ENCODE measurements around the gene PLPP4. TPM values are rescaled to one million over a fixed set of nuclear protein-coding genes. Genes with fewer than 3 reads are reported as not detected.

Gene PLPP4
- polyA plus RNA-seq, 12 donors: 0.38 to 5.7 (median 1.5) TPM; not detected in 7

- DNase-seq: no peak
These were observed 843 bp upstream of the PLPP4 start for GRCh38 chr10:120456143-120456625.

DNA sequence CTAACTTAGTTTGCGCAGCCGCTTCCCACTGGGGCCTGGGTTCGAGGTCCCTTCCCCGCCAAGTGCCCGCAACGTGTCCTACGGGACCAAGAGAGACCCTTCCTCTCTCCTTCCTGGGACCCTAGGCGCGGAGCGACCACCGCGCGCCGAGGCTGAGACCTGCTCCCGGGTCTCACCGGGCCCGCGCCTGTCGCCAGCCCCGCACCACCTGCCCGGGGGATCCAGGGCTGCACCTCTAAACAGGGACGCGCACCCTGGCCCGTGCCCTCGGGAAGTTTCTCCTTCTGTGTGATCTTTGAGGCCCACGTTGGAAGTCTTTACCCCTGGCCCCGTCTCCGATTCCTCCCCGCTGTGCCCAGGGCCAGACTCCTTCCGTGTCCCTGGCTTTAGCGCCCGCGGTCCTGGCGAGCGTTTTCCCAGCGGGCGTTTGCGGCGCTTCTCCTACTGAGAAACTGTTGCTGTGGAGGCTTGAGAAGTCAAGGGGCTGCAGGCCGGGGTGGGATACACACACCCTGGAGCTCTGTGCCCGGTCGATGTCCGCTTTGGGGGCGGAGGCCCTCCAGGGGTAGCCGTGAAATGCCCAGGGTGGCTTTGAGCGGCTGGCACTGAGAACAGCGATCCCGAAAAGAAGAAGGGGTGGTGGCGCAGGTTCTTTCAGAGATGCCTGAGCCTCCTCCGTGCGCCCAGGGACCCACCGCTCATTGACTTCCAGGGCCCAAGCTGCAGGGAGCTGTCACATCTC lies 575 bp downstream of the PLPP4 start:
- DNase-seq: no peak

DNA sequence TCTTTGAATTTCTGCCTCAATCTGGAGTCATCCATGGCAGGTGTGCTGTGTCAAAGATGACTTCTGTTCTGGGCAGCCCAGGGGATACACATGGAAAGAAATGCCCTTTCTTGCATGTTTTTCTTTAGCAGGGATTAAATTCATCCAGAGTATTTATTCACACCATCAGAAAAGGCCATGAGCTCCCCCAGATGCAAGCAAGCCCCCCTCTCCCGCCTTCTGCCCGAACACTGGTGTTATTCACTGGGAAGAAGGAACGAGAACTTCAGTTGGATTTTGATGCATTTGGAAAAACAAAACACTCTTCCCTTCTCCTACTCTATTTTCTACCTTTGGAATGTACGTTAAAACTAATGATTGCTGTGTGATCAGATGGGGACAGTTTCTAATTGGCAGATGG lies 1.4 kb downstream of the PLPP4 start:
- DNase-seq: no peak

GRCh38 chr10:120459185-120459584 lies 2.2 kb downstream of the PLPP4 start:
- no peak for DNase-seq

DNA sequence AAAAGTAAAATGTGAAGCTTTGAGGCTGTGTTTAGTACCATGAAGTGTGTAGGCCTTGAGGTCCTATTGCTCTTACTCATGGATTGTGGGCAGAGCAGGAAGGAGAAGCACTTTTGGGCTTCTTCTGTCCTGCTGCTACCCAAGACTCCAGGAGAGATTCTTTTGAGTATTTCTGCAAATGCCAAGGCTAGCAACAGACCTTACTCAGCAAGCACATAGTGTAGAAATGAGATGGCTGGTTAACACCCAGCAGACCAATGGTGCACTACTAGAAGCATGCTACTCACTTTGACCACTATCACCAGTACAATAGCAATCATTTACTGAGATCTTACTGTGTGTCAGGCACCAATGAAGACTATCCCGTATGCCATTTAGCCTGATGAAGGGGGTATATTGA lies 3.2 kb downstream of the PLPP4 start:
- DNase-seq: no peak

DNA sequence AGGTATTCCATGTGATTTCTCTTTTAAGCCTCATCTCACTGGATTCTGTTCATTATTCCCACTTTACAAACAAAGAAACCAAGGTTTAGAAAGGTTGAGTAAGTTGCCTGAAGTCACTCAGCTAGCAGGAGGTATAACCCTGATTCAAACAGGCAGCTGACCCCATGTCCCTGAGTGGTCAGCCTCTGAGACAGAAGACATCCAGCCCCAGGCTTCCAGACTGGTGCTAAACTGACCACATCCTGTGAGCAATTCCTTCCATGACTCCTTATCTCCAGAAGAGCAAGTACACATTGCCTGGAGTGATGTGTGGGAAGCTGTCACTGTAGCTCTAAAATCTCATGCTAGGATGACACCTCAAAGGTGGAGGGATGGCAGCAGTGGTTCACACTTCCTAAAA lies 3.7 kb downstream of the PLPP4 start:
- no peak for DNase-seq

- no peak for DNase-seq
These were observed 5.1 kb downstream of the PLPP4 start for GRCh38 chr10:120462018-120462682.

GRCh38 chr10:120465138-120465537 lies 8.1 kb downstream of the PLPP4 start:
- DNase-seq: no peak

GRCh38 chr10:120466006-120466405 lies 9.0 kb downstream of the PLPP4 start:
- no peak for DNase-seq

DNA sequence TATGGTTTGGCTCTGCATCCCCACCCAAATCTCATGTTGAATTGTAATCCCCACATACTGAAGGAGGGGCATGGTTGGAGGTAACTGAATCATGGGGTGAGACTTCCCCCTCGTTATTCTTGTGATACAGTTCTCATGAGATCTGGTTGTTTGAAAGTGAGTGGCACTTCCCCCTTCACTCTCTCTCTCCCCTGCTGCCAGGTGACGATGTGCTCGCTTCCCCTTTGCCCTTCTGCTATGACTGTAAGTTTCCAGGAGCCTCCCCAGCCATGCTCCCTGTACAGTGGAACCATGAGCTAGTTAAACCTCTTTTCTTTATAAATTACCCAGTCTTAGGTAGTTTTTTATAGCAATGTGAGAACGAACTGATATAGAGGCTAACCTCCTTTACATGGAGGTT lies 16.6 kb downstream of the PLPP4 start:
- DNase-seq: no peak

GRCh38 chr10:120474956-120475355 lies 17.9 kb downstream of the PLPP4 start:
- no peak for DNase-seq

DNA sequence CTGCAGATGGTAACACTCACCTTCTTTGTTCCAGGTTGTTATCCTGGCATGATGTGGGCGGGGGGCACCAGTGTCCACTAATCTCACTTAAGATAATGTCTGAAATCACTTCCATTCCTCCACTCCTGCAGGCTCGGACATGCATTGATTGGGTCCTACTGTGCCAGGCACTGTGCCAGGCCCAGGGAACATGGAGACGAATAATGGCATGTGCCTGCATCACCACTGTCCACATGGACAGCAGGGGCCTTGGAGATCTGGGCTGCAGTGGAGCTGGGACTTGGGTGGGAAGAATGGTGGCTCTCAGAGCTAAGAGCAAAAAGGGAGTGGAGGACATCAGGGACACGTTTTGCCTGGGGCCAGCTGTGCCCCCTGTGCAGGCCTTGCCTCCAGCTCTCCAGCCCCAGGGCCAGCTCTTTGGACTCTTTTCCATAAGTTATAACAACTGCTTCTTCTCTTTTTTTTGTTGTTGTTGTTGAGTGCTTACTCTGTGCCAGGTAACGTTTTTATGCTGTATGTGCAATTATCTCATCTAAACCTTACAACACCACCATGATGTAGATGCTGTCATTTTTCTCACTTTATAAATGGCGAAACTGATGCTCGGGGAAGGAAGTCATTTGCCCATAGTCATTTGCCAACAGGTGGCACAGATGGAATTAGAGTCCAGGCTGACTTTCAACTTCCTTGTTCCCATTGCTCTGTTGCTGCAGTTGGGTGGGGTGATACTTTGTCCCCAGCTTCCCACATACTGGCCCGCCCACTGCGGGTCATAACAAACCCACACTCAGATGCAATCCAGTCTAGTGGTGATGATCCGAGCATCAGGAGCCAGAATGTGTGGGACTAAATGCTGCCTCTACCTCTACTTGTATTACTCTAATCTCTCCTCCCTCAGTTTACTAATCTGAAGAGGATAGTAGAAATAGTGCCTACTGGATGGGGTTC lies 19.1 kb downstream of the PLPP4 start:
- no peak for DNase-seq

- no peak for DNase-seq
These were observed 20.2 kb downstream of the PLPP4 start for GRCh38 chr10:120477021-120477742.

GRCh38 chr10:120477743-120478141 lies 20.7 kb downstream of the PLPP4 start:
- no peak for DNase-seq

DNA sequence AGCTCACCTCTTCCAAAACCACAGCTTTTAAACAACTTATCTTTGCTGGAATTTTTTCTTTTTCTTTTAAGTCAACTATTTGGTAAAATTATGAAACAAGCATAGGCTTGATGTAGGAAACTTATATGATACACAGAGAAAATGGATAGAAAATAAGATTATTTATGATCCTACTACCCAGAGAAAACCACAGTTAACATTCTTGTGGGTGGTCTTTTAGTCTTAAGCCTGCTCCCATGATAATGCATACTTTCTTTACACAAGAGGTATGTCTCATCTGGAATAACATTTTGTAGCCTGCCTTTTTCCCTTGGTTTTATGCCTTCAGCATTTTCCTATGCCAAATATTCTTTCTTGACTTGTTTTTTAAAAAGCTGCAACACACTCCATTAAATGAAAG lies 21.4 kb downstream of the PLPP4 start:
- no peak for DNase-seq

DNA sequence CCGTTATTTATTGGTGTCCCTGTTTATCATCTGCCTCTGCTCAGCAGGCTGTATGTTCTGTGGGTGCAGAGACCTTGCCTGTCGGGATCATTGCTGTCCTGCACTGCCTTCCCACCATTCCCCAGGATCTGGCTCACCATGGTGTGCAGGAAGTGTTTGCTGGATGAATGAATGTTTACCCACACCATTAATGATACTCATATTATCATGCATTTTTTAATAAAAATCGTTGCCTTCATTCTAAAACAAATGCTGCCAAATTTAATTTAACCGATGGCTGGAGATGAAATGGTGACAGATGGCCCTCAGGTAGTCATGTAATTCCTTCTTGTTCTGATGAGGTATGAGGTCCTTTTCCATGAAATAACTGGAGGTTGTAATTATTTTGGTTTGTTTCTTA lies 22.5 kb downstream of the PLPP4 start:
- DNase-seq: no peak

DNA sequence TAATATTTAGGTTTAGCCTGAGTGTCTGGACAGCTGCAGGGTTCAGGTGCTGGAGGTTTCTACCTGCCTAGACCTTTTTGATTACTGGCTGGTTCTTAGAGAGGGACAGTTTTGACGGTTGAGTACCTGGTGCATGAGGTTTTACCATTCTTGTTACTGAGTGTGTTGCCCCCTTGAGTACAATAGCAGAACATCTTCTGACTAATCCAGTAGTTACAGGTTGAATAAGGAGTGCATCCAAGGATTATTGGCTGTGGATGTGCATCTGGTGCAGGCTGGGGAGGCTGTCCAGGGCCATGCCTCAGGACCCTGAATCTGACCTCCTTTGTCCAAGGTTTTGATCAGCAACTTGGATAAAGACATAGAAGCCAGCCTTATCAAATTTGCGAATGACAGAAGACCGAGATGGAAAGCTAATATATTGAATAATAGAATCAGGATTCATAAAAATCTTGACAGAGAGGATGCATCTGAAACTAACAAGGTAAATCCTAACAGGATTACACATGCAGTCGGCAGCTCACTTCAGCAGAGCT lies 23.1 kb downstream of the PLPP4 start:
- no peak for DNase-seq

- no peak for DNase-seq
These were observed 23.8 kb downstream of the PLPP4 start for GRCh38 chr10:120480848-120481247.

GRCh38 chr10:120483006-120483405 lies 26.0 kb downstream of the PLPP4 start:
- no peak for DNase-seq

- DNase-seq: no peak
These were observed 26.7 kb downstream of the PLPP4 start for GRCh38 chr10:120483651-120484301.

GRCh38 chr10:120485946-120486345 lies 28.9 kb downstream of the PLPP4 start:
- DNase-seq: no peak
